Gastrocnemius medialis (tissue), 4 donors: ENCODE results near the gene PIK3R1. TPM values are rescaled to one million over a fixed set of nuclear protein-coding genes. Genes with fewer than 3 reads are reported as not detected.

ENCODE experiments used
- ATAC-seq, 2 donors: fragments of 150-250 bp; one replicate each; pipeline ENCODE4 v1.9.1; 2016
- DNase-seq, 2 donors: peaks; one replicate each; pipeline ENCODE4 v3.0.0-alpha.2; 2019
- H3K27ac ChIP-seq, 4 donors: fragments of 200-600 bp; sonication (generic); 1 replicate in 1 of 4; 2 replicates in 3 of 4; pipeline ENCODE4 v1.5.1; 2016 to 2018; ENCODE audit warnings: mild to moderate bottlenecking in 2 of 4, moderate library complexity in 1 of 4
- H3K27me3 ChIP-seq, 3 donors: fragments of 200-600 bp; sonication (generic) in 2 of 3; 1 replicate in 1 of 3; 2 replicates in 2 of 3; pipeline versions ENCODE4 v1.5.1 to v1.6.0; 2016 to 2019; ENCODE audit warnings: mild to moderate bottlenecking in 1 of 3, moderate library complexity in 1 of 3
- H3K36me3 ChIP-seq, 2 donors: fragments of 200-600 bp; sonication (generic) in 1 of 2; one replicate each; pipeline ENCODE4 v1.5.1; 2017 to 2018
- H3K4me1 ChIP-seq, 2 donors: fragments of 200-600 bp; sonication (generic) in 1 of 2; one replicate each; pipeline ENCODE4 v1.5.1; 2016 to 2017; ENCODE audit warnings: mild to moderate bottlenecking in 2 of 2
- H3K4me3 ChIP-seq, 4 donors: fragments of 200-600 bp; sonication (generic) in 3 of 4; 1 replicate in 1 of 4; 2 replicates in 3 of 4; pipeline ENCODE4 v1.5.1; 2016 to 2019; ENCODE audit warnings: mild to moderate bottlenecking in 2 of 4
- H3K9me3 ChIP-seq, 3 donors: fragments of 200-600 bp; sonication (generic) in 2 of 3; 1 replicate in 1 of 3; 2 replicates in 2 of 3; pipeline ENCODE4 v1.5.1; 2016 to 2019
- CTCF ChIP-seq, 5 experiments: fragments of 450-650 bp in 3 of 5; fragments of 200-600 bp in 2 of 5; sonication (generic) in 2 of 5; IDR thresholded peaks in 4 of 5; conservative IDR thresholded peaks in 1 of 5; 1 replicate in 4 of 5; 2 replicates in 1 of 5; pipeline ENCODE4 v1.5.1; 2016 to 2019; ENCODE audit warnings: antibody characterized with exemption in 5 of 5, mild to moderate bottlenecking in 3 of 5, moderate library complexity in 3 of 5
- POLR2A ChIP-seq, 2 donors: fragments of 450-650 bp; IDR thresholded peaks; one replicate each; pipeline ENCODE4 v1.6.1; 2017; ENCODE audit warnings: antibody characterized with exemption in 2 of 2, mild to moderate bottlenecking in 2 of 2, moderate library complexity in 2 of 2
- in situ Hi-C, 4 donors: fragments of 200-750 bp; cut with MboI; loops; one replicate each; pipeline versions ENCODE4 v1.15.0 to v1.8.0; 2017; ENCODE audit warnings: low sequenced_read_pairs in 4 of 4
- intact Hi-C: fragments of 100-400 bp; cut with DNase I; formaldehyde crosslinking; loops from one replicate; pipeline ENCODE4 v1.15.1; 2023; ENCODE audit warnings: low total_unique reads
- total RNA-seq, 4 donors: library from RNA; depleted of rRNA; stranded (reverse); fragments of >200 nt; gene quantifications; one replicate each; pipeline versions ENCODE4 v1.1.0 to v1.2.3, GENCODE V29; 2016

The PIK3R1 gene
- total RNA-seq, 4 donors from 2014 or later = 87.2 to 129 (median 100) TPM

GRCh38 chr5:68258531-68258930 is 43.0 kb downstream of the PIK3R1 start:
- Histone ChIP-seq H3K27ac (peak overlapping the region; percentile 4 to 75 (median 36)), H3K9me3 (no peaks in the 10 kb centered on the region), H3K4me1 (peaks cover 71 to 86% of the 10 kb centered on the region in 2 donors), H3K27me3 (no peaks in the 10 kb centered on the region), H3K4me3 (no peak overlapping the region), H3K36me3 (no peaks in the 10 kb centered on the region)
- TF ChIP-seq POLR2A (IDR thresholded peaks at IDR 0.05) = no peak
- TF ChIP-seq CTCF (IDR thresholded peaks at IDR 0.05 in 4 of 5, conservative IDR thresholded peaks at IDR 0.05 in 1 of 5) = no peak
- DNase-seq (no peak), ATAC-seq (no peak)
- in situ Hi-C loops = loop anchor here (10.0 to 25.0 kb wide), 4 partner anchors 571 to 1021 kb away; no protein-coding TSS in a partner anchor
- intact Hi-C loops = loop anchor here (10.0 kb wide), 3 partner anchors 284 to 564 kb away; no protein-coding TSS in a partner anchor

GRCh38 chr5:68259700-68260099 is 44.1 kb downstream of the PIK3R1 start:
- intact Hi-C loops (loop anchor here (10.0 kb wide), 3 partner anchors 285 to 565 kb away; no protein-coding TSS in a partner anchor), in situ Hi-C loops (loop anchor here (10.0 to 25.0 kb wide), 4 partner anchors 572 to 1022 kb away; no protein-coding TSS in a partner anchor)
- Histone ChIP-seq H3K4me1 (peaks cover 70 to 87% of the 10 kb centered on the region in 2 donors), H3K4me3 (no peak overlapping the region), H3K9me3 (no peaks in the 10 kb centered on the region), H3K27ac (peak overlapping the region; percentile 57 to 75 (median 62)), H3K36me3 (no peaks in the 10 kb centered on the region), H3K27me3 (no peaks in the 10 kb centered on the region)
- TF ChIP-seq POLR2A (IDR thresholded peaks at IDR 0.05) = no peak
- no peak for TF ChIP-seq CTCF (IDR thresholded peaks at IDR 0.05 in 4 of 5, conservative IDR thresholded peaks at IDR 0.05 in 1 of 5)
- DNase-seq (no peak), ATAC-seq (no peak)

- in situ Hi-C loops = loop anchor here in 3 of 4 donors (25.0 kb wide), 3 partner anchors 573 to 1023 kb away; no protein-coding TSS in a partner anchor
These were observed 44.9 kb downstream of the PIK3R1 start for GRCh38 chr5:68260467-68260866.

GRCh38 chr5:68261169-68261568 is 45.6 kb downstream of the PIK3R1 start:
- H3K27me3 ChIP-seq = no peaks in the 10 kb centered on the region
- no peak for TF ChIP-seq CTCF (IDR thresholded peaks at IDR 0.05 in 4 of 5, conservative IDR thresholded peaks at IDR 0.05 in 1 of 5)
- no peak for TF ChIP-seq POLR2A (IDR thresholded peaks at IDR 0.05)
- peaks cover 74 to 91% of the 10 kb centered on the region in 2 donors for H3K4me1 ChIP-seq
- H3K27ac ChIP-seq = peak overlapping the region; percentile 57 to 75 (median 62)
- H3K4me3 ChIP-seq = no peak overlapping the region
- DNase-seq (no peak), ATAC-seq (no peak)
- H3K9me3 ChIP-seq = no peaks in the 10 kb centered on the region
- in situ Hi-C loops (loop anchor here in 3 of 4 donors (25.0 kb wide), 3 partner anchors 574 to 1024 kb away; no protein-coding TSS in a partner anchor), intact Hi-C loops (no loop called here)
- H3K36me3 ChIP-seq = no peaks in the 10 kb centered on the region

More at GRCh38 chr5:68260467-68260866, 44.9 kb downstream of the PIK3R1 start:
- intact Hi-C loops = no loop called here
- H3K4me3 ChIP-seq = no peak overlapping the region
- no peaks in the 10 kb centered on the region for H3K27me3 ChIP-seq
- peak overlapping the region; percentile 57 to 75 (median 62) for H3K27ac ChIP-seq
- no peaks in the 10 kb centered on the region for H3K9me3 ChIP-seq
- ATAC-seq = peak in 1 of 2 donors; percentile 67
- TF ChIP-seq CTCF (IDR thresholded peaks at IDR 0.05 in 4 of 5, conservative IDR thresholded peaks at IDR 0.05 in 1 of 5) (no peak), POLR2A (IDR thresholded peaks at IDR 0.05) (no peak)
- peaks cover 70 to 88% of the 10 kb centered on the region in 2 donors for H3K4me1 ChIP-seq
- DNase-seq = no peak
- no peaks in the 10 kb centered on the region for H3K36me3 ChIP-seq
